Stomach smooth muscle (tissue), 2 donors: Measurements from ENCODE around the gene CIDEB.

Experiments used
- H3K27ac ChIP-seq: one replicate; pipeline ENCODE4 v1.7.0; 2013; ENCODE audit warnings: mild to moderate bottlenecking, low read length, inconsistent platforms
- H3K27me3 ChIP-seq, 2 donors: one replicate each; pipeline ENCODE4 v1.7.0; 2013; ENCODE audit warnings: low read length in 2 of 2; ENCODE audit not compliant: insufficient read depth in 2 of 2, control insufficient read depth in 1 of 2
- H3K36me3 ChIP-seq, 2 donors: one replicate each; pipeline ENCODE4 v1.7.0; 2013; ENCODE audit warnings: low read length in 2 of 2; ENCODE audit not compliant: control insufficient read depth in 2 of 2, insufficient read depth in 2 of 2
- H3K4me1 ChIP-seq: one replicate; pipeline ENCODE4 v1.7.0; 2013; ENCODE audit warnings: low read length; ENCODE audit not compliant: control insufficient read depth, insufficient read depth
- H3K4me3 ChIP-seq, 2 donors: one replicate each; pipeline ENCODE4 v1.7.0; 2013; ENCODE audit warnings: low read length in 2 of 2
- H3K9ac ChIP-seq, 2 donors: one replicate each; pipeline ENCODE4 v1.7.0; 2013; ENCODE audit warnings: low read length in 2 of 2, mild to moderate bottlenecking in 1 of 2
- H3K9me3 ChIP-seq, 2 donors: one replicate each; pipeline ENCODE4 v1.7.0; 2013; ENCODE audit warnings: low read length in 2 of 2; ENCODE audit not compliant: control insufficient read depth in 2 of 2
- donor health status: healthy.
- donor health status: Pancreatic carcinoma.

Gene CIDEB

DNA sequence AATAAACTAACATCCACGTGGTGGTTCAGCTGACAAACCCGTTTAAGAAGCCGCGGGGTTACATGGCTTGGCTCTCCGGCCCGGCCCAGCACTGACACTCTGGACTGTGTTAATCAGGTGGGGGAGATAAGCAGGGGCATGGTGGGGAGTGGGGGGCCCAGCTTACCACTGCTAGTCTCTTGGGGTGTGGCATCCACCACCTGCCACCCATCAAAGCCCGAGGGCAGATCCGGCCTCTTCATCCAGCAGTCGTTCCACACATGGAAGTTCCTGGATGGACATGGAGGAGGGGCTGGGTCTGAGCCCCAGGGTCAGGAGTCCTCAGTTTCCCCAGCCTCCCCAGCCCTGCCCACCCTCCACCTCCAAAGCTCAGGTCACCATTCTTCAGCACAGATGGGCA, 49.7 kb downstream of the CIDEB start:
- no peak overlapping the region for H3K27ac ChIP-seq
- H3K4me1 ChIP-seq, result no peaks in the 10 kb centered on the region
- no peak overlapping the region for H3K4me3 ChIP-seq
- no peaks in the 10 kb centered on the region for H3K27me3 ChIP-seq
- no peak overlapping the region for H3K9ac ChIP-seq
- H3K36me3 ChIP-seq, result no peaks in the 10 kb centered on the region
- H3K9me3 ChIP-seq, result no peaks in the 10 kb centered on the region

DNA sequence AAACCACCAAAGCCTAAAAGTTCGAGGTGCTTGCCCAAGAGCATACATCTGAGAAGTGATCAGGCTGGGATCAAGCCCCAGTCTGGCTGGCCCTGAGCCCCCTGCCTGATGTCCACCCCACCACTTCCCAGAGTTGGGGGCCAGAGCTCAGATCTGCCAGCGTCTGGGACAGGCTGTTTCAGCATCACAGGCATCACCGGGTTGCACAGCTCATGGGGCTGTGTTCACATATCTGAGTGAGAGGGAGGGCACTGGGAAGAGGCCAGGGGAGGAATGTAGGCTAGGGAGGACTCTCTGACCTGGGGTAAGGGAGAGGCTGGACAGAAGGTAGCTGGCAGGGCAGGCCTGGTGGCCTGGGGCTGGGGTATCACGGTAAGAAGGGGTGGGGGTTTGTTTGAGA, 50.8 kb downstream of the CIDEB start:
- H3K36me3 ChIP-seq, result no peaks in the 10 kb centered on the region
- no peaks in the 10 kb centered on the region for H3K27me3 ChIP-seq
- H3K9me3 ChIP-seq, result no peaks in the 10 kb centered on the region
- H3K4me3 ChIP-seq, result no peak overlapping the region
- H3K4me1 ChIP-seq, result no peaks in the 10 kb centered on the region
- no peak overlapping the region for H3K27ac ChIP-seq
- no peak overlapping the region for H3K9ac ChIP-seq

DNA sequence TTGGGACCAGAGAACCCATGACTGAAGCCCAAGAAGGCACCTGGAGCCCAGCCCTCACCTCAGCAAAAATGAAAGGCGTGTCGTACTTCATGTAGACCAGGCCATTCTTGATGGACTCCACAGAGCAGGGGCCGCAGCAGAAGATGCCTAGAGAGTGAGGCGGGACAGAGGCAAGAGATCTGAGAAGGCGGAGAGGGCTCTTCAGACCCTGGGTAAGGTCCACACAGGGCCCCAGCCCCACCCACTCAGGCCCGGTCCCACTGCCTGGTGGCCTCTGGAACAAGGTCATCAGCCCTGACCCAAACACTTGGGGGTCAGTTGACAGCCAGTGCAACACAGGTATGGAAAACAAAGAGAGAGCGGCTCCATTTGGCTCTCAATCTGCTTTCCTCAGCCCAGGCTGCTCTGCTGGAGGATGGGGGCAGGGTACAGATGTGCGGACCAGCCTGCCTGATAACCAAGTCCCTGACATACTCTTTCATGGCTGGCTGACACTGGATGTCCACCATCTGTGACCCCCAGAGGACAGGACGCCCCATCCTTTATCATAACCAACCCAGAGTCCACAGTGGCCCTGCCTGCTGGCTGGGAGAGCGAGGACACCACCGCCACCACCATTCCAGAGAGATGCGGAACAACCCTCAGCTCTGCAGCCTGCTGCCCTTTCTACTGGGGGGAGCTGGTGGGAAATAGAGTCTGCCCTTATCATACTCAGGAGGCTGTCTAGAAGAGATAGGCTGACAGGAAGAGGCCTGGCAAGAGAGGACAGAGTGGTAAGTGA, 51.7 kb downstream of the CIDEB start:
- Histone ChIP-seq H3K4me1 (no peaks in the 10 kb centered on the region), H3K27ac (no peak overlapping the region), H3K27me3 (no peaks in the 10 kb centered on the region), H3K36me3 (no peaks in the 10 kb centered on the region), H3K9me3 (no peaks in the 10 kb centered on the region), H3K4me3 (no peak overlapping the region), H3K9ac (no peak overlapping the region)

DNA sequence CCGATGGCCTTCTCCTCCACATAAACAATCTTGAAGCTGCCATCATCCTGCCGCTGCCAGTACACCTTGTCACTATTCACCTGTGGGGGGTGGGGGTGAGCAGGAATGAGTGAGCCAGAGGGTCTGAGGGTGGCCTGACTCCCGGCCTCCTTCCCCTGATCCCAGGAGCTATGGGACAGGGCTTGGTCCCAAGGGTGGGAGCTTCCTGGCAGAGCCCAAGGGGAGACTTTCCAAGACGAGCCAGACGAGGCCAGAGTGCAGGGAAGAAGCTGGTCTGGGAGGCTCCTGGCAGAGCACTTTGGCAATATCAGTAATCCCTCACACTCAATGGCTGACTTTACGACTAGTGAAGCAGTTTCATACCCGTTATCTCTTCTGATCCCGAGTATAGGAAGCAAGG, 52.3 kb downstream of the CIDEB start:
- Histone ChIP-seq H3K4me3 (no peak overlapping the region), H3K4me1 (no peaks in the 10 kb centered on the region), H3K36me3 (no peaks in the 10 kb centered on the region), H3K27ac (no peak overlapping the region), H3K9ac (no peak overlapping the region), H3K27me3 (no peaks in the 10 kb centered on the region), H3K9me3 (no peaks in the 10 kb centered on the region)
